ENCODE data around the gene DST. TPM values are rescaled to one million over a fixed set of nuclear protein-coding genes. Genes with fewer than 3 reads are reported as not detected.

DST gene
- polyA plus RNA-seq, 1 of the 3 experiments (the other 2 are of a cell fraction) = 64.3 TPM

DNA sequence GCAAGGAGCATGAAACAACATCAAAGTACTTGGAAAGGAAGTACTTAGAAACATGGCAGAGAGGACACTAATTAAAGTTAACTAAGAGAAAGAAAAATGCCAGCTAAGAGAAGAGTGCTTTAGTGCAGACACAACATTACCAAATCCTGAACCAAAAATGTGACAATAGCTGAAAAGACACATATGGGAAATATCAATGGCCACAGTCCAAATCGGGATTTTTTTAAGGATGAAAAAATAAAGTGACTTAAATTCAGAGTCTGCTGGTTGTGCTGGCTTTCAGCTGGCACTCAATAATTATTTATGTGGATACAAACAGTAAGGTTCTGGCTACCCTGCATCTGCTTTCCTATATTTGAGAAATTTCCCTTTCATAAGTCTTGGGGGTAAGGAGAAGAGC is 12.6 kb upstream of the DST start (continued):
- TF ChIP-seq, protein P1, sequence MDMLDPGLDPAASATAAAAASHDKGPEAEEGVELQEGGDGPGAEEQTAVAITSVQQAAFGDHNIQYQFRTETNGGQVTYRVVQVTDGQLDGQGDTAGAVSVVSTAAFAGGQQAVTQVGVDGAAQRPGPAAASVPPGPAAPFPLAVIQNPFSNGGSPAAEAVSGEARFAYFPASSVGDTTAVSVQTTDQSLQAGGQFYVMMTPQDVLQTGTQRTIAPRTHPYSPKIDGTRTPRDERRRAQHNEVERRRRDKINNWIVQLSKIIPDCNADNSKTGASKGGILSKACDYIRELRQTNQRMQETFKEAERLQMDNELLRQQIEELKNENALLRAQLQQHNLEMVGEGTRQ (IDR thresholded peaks at IDR 0.05; ENCODE audit: borderline replicate concordance, low read depth, low read length) = no peak
- TF ChIP-seq, protein P2, sequence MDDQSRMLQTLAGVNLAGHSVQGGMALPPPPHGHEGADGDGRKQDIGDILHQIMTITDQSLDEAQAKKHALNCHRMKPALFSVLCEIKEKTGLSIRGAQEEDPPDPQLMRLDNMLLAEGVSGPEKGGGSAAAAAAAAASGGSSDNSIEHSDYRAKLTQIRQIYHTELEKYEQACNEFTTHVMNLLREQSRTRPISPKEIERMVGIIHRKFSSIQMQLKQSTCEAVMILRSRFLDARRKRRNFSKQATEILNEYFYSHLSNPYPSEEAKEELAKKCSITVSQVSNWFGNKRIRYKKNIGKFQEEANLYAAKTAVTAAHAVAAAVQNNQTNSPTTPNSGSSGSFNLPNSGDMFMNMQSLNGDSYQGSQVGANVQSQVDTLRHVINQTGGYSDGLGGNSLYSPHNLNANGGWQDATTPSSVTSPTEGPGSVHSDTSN (IDR thresholded peaks at IDR 0.05) = no peak
- TF ChIP-seq RFX5 (IDR thresholded peaks at IDR 0.05; ENCODE audit: low read length) = no peak
- TF ChIP-seq, protein P3, sequence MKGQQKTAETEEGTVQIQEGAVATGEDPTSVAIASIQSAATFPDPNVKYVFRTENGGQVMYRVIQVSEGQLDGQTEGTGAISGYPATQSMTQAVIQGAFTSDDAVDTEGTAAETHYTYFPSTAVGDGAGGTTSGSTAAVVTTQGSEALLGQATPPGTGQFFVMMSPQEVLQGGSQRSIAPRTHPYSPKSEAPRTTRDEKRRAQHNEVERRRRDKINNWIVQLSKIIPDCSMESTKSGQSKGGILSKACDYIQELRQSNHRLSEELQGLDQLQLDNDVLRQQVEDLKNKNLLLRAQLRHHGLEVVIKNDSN (IDR thresholded peaks at IDR 0.05; ENCODE audit: borderline replicate concordance, low read depth) = no peak
- no peak for TF ChIP-seq GATA2 (CRISPR knock-in tag; IDR thresholded peaks at IDR 0.05)
- TF ChIP-seq NFIC (IDR thresholded peaks at IDR 0.05; ENCODE audit: borderline replicate concordance) = no peak
- TF ChIP-seq, protein P4, sequence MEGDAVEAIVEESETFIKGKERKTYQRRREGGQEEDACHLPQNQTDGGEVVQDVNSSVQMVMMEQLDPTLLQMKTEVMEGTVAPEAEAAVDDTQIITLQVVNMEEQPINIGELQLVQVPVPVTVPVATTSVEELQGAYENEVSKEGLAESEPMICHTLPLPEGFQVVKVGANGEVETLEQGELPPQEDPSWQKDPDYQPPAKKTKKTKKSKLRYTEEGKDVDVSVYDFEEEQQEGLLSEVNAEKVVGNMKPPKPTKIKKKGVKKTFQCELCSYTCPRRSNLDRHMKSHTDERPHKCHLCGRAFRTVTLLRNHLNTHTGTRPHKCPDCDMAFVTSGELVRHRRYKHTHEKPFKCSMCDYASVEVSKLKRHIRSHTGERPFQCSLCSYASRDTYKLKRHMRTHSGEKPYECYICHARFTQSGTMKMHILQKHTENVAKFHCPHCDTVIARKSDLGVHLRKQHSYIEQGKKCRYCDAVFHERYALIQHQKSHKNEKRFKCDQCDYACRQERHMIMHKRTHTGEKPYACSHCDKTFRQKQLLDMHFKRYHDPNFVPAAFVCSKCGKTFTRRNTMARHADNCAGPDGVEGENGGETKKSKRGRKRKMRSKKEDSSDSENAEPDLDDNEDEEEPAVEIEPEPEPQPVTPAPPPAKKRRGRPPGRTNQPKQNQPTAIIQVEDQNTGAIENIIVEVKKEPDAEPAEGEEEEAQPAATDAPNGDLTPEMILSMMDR (IDR thresholded peaks at IDR 0.05) = no peak

DNA sequence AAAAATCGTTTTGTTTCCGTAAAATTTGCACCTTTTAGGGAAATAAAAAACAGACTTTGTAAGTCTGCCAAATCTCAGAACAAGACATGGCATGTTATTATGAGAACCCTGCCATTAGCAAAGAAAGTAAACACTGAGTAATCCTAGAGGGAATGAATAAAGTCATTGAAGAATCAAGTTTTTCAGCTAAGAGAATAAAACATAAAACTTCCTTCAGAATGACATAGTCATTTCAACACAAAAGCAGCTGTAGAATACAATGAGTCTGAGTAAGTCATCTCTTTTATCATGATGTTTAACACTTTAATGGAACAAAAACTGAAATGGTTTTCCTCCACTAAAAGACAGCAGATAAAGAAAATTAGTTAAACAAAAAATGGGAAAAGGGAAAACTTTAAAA is 10.3 kb upstream of the DST start:
- H3K9me3 ChIP-seq = no peaks in the 10 kb centered on the region
- H3K79me2 ChIP-seq (ENCODE audit: insufficient read depth) = peaks cover 67% of the 10 kb centered on the region
- H3K4me2 ChIP-seq = peak overlapping the region; percentile 37
- POLR2A ChIA-PET = no interaction called here
- no peak overlapping the region for H2AFZ ChIP-seq (ENCODE audit: low read depth)
- H3K9me2 ChIP-seq = no peaks in the 10 kb centered on the region
- H4K20me1 ChIP-seq (ENCODE audit: insufficient read depth) = no peaks in the 10 kb centered on the region; the same call in 1 of the 2 replicates
- H3K9ac ChIP-seq = peak overlapping the region; percentile 25; the same call in 1 of the 2 replicates
- H3K27ac ChIP-seq (ENCODE audit: low read depth in 2 of 2, low read length in 1 of 2) = peak overlapping the region; percentile 76 to 87; a peak in 3 of 4 replicates
- no peak for DNase-seq
- 14% methylated on average over 2 of the region's 2 CpGs for WGBS (ENCODE audit: low lambda C conversion rate)
- CTCF ChIA-PET = interaction anchor here (1.3 to 4.5 kb wide), 3 partner anchors 46 to 198 kb away, joined by 3 to 19 read pairs (median 6); no protein-coding TSS in a partner anchor
- H3F3A ChIP-seq (replicated peaks; ENCODE audit: insufficient read depth) = peaks cover 25% of the 10 kb centered on the region
- H3K4me3 ChIP-seq (ENCODE audit: low read depth in 2 of 2, low read length in 1 of 2) = no peak overlapping the region; a peak in 1 of 4 replicates
- H3K4me1 ChIP-seq (ENCODE audit: control insufficient read depth in 1 of 2, insufficient read depth in 2 of 2, low read depth in 1 of 2, low read length in 1 of 2) = peaks cover 2 to 43% of the 10 kb centered on the region in 2 experiments; a peak in 3 of 4 replicates
- no peaks in the 10 kb centered on the region for H3K27me3 ChIP-seq (ENCODE audit: insufficient read depth)
- peaks cover 12 to 36% of the 10 kb centered on the region in 2 experiments for H3K36me3 ChIP-seq (replicated peaks in 1 of 2; ENCODE audit: control insufficient read depth in 1 of 2, insufficient read depth in 2 of 2, low read length in 1 of 2)
- no peak for TF ChIP-seq MEF2A (IDR thresholded peaks at IDR 0.05; ENCODE audit: borderline replicate concordance, low read depth)
- TF ChIP-seq, protein P5, sequence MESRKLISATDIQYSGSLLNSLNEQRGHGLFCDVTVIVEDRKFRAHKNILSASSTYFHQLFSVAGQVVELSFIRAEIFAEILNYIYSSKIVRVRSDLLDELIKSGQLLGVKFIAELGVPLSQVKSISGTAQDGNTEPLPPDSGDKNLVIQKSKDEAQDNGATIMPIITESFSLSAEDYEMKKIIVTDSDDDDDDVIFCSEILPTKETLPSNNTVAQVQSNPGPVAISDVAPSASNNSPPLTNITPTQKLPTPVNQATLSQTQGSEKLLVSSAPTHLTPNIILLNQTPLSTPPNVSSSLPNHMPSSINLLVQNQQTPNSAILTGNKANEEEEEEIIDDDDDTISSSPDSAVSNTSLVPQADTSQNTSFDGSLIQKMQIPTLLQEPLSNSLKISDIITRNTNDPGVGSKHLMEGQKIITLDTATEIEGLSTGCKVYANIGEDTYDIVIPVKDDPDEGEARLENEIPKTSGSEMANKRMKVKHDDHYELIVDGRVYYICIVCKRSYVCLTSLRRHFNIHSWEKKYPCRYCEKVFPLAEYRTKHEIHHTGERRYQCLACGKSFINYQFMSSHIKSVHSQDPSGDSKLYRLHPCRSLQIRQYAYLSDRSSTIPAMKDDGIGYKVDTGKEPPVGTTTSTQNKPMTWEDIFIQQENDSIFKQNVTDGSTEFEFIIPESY (IDR thresholded peaks at IDR 0.05; ENCODE audit: borderline replicate concordance, low read depth) = no peak
- TF ChIP-seq CHD2 (IDR thresholded peaks at IDR 0.05; ENCODE audit: low read length, partially characterized antibody) = no peak
- peak; percentile 55 for TF ChIP-seq NFIC (IDR thresholded peaks at IDR 0.05; ENCODE audit: borderline replicate concordance)
- TF ChIP-seq, protein P6, sequence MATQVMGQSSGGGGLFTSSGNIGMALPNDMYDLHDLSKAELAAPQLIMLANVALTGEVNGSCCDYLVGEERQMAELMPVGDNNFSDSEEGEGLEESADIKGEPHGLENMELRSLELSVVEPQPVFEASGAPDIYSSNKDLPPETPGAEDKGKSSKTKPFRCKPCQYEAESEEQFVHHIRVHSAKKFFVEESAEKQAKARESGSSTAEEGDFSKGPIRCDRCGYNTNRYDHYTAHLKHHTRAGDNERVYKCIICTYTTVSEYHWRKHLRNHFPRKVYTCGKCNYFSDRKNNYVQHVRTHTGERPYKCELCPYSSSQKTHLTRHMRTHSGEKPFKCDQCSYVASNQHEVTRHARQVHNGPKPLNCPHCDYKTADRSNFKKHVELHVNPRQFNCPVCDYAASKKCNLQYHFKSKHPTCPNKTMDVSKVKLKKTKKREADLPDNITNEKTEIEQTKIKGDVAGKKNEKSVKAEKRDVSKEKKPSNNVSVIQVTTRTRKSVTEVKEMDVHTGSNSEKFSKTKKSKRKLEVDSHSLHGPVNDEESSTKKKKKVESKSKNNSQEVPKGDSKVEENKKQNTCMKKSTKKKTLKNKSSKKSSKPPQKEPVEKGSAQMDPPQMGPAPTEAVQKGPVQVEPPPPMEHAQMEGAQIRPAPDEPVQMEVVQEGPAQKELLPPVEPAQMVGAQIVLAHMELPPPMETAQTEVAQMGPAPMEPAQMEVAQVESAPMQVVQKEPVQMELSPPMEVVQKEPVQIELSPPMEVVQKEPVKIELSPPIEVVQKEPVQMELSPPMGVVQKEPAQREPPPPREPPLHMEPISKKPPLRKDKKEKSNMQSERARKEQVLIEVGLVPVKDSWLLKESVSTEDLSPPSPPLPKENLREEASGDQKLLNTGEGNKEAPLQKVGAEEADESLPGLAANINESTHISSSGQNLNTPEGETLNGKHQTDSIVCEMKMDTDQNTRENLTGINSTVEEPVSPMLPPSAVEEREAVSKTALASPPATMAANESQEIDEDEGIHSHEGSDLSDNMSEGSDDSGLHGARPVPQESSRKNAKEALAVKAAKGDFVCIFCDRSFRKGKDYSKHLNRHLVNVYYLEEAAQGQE (IDR thresholded peaks at IDR 0.05; ENCODE audit: low read depth, low read length) = no peak
- no peak for TF ChIP-seq RFX5 (IDR thresholded peaks at IDR 0.05; ENCODE audit: low read length)
- no peak for TF ChIP-seq SIN3A (IDR thresholded peaks at IDR 0.05; ENCODE audit: borderline replicate concordance, low read depth, low read length)
- TF ChIP-seq TAF1 (IDR thresholded peaks at IDR 0.05; ENCODE audit: borderline replicate concordance, low read depth, low read length) = no peak
- TF ChIP-seq ELF1 (IDR thresholded peaks at IDR 0.05) = no peak
- TF ChIP-seq JUND (IDR thresholded peaks at IDR 0.05) = peak; percentile 75
- no peak for TF ChIP-seq NRF1 (IDR thresholded peaks at IDR 0.05; ENCODE audit: low read depth, low read length)
- TF ChIP-seq FOSL2 (IDR thresholded peaks at IDR 0.05; ENCODE audit: borderline replicate concordance, low read depth) = peak; percentile 60; the same call in 1 of the 2 replicates
- no peak for TF ChIP-seq FOXM1 (IDR thresholded peaks at IDR 0.05; ENCODE audit: low read depth)
- peak; percentile 86 for TF ChIP-seq TCF12 (IDR thresholded peaks at IDR 0.05)
- TF ChIP-seq YY1 (IDR thresholded peaks at IDR 0.05; ENCODE audit: low read depth) = no peak
- TF ChIP-seq, protein P3 (IDR thresholded peaks at IDR 0.05; ENCODE audit: borderline replicate concordance, low read depth) = no peak

Data from SK-N-SH (cell line).